K562 treated with DMSO at 1 percent for 4 hours (cell line): Measurements from ENCODE around the gene PAPSS1. TPM values are rescaled to one million over a fixed set of nuclear protein-coding genes. Genes with fewer than 3 reads are reported as not detected.

ENCODE experiments used
- total RNA-seq: library from RNA; unstranded; fragments of 300-600 nt; gene quantifications from 2 replicates; pipeline ENCODE4 v1.2.3, GENCODE V29; 2022; ENCODE audit not compliant: insufficient read depth

PAPSS1 gene
- 60.6 and 63.9 TPM in 2 replicates for total RNA-seq

DNA sequence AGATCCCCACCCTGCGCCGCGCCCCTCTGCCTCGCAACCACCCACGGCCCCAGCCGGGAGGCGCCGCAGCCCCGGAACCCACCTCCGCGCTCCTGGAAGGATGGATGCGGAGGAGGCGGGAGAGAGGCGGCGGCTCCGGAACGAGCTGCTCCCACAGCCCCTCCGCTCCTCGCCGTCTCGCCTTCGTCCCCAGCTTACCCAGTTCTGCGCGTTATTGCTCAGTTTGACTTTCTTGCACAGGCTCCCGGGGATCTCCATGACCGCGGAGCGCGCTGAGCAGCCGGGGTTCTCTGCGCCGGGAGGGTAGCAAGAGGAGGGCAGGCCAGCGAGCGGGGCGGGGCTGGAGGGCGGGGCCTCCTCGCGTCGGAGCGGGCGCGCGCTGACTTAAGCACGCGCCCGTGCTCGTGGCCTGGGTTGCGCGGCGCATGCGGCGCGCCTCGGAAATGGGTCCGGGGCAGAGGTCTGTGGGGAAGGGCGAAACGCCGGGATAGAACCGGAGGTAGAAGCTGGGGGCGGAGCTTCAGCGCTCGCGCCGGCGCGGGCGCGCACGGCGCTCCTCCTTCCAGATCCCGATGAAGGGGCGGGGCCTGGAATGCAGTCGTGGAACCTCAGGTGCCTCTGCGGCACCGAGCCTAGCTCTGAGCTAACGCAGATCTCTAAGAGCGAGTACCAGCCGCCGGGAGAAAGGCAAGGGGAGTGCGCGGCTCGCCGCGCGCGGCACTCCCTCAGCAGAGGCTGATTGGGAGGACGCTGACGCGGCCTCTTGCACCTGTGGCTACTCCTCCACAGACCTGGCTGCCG, at the start of gene PAPSS1:
Gene PAPSS1, minus strand, starts transcription at position 313 of the 801 bp plus-strand sequence. Its CDS starts 55 bp downstream, at position 258.

Other genes with a start within 250 kb of the PAPSS1 start
- gene SGMS2, start 104.7 kb upstream of the PAPSS1 start, total RNA-seq: not detected in 2 replicates
- 0.23 and 0.29 TPM in 2 replicates for gene CYP2U1, start 211.3 kb upstream of the PAPSS1 start, total RNA-seq